GM12878 (cell line): Measurements from ENCODE around the gene RAP1GDS1. TPM values are rescaled to one million over a fixed set of nuclear protein-coding genes. Genes with fewer than 3 reads are reported as not detected.

Experiments
- ATAC-seq: fragments of 200-7000 bp; cut with Tn5 transposase; 3 replicates; pipeline ENCODE4 v1.9.1; 2020; ENCODE audit warnings: mild to moderate bottlenecking, moderate library complexity
- BruUV-seq: library from RNA; stranded (reverse); fragments of 400-500 nt; replicated peaks from 2 replicates; lab custom pipeline; 2021; lab: Mats Ljungman, UMichigan
- CTCF ChIA-PET: fragments of 300-600 bp; sonication (Branson Sonifier 250); formaldehyde crosslinking; extraction: SDS; loops from one replicate; lab custom pipeline; 2021; ENCODE audit warnings: inconsistent platforms; lab: Yijun Ruan, JAX
- POLR2A ChIA-PET: fragments of 350-600 bp; formaldehyde crosslinking; extraction: SDS; loops from one replicate; lab custom pipeline; 2021; ENCODE audit warnings: inconsistent platforms; lab: Charles Lee
- RAD21 ChIA-PET: fragments of 300-600 bp; sonication (Branson Sonifier 250); formaldehyde crosslinking; loops from one replicate; lab custom pipeline; 2023; ENCODE audit warnings: antibody characterized with exemption; ENCODE audit not compliant: unreplicated experiment; lab: Charles Lee
- SMC1A ChIA-PET: fragments of 300-600 bp; sonication (Branson Sonifier 250); formaldehyde crosslinking; loops from one replicate; lab custom pipeline; 2023; ENCODE audit not compliant: unreplicated experiment, uncharacterized antibody; lab: Charles Lee
- DNase-seq: peaks from one replicate; pipeline ENCODE4 v3.0.0-alpha.2; 2011; ENCODE audit warnings: low read depth, low spot score
- FAIRE-seq: peaks from 3 replicates; lab custom pipeline; 2011; peaks lifted over from hg19 to GRCh38; lab: Jason Lieb, UNC
- H2AFZ ChIP-seq: 2 replicates; pipeline ENCODE4 v1.6.0; 2011; ENCODE audit warnings: low read depth, low read length, control low read depth; ENCODE audit not compliant: control insufficient read depth
- H3K27ac ChIP-seq: 2 replicates; pipeline ENCODE4 v1.5.1; 2011; ENCODE audit warnings: control low read depth; ENCODE audit not compliant: control insufficient read depth, insufficient read depth
- H3K27me3 ChIP-seq, 2 experiments: replicated peaks in 1 of 2; 2 replicates each; pipeline versions ENCODE4 v1.6.0 to v1.6.1; 2011; ENCODE audit warnings: low read length in 1 of 2; ENCODE audit not compliant: control insufficient read depth in 2 of 2, insufficient read depth in 2 of 2
- H3K36me3 ChIP-seq, 2 experiments: 2 replicates each; pipeline ENCODE4 v1.5.1; 2011; ENCODE audit warnings: low read length in 1 of 2; ENCODE audit not compliant: control insufficient read depth in 2 of 2, insufficient read depth in 2 of 2
- H3K4me1 ChIP-seq: 2 replicates; pipeline ENCODE4 v1.6.1; 2011; ENCODE audit warnings: mild to moderate bottlenecking, low read length, moderate library complexity, mixed read lengths; ENCODE audit not compliant: control insufficient read depth, insufficient read depth
- H3K4me2 ChIP-seq: 2 replicates; pipeline ENCODE4 v1.6.0; 2011; ENCODE audit warnings: control low read depth; ENCODE audit not compliant: control insufficient read depth, insufficient read depth
- H3K4me3 ChIP-seq: fragments of 200-600 bp; sonication (generic); 2 replicates; pipeline ENCODE4 v1.5.1; 2016
- H3K79me2 ChIP-seq: 2 replicates; pipeline ENCODE4 v1.6.0; 2011; ENCODE audit warnings: low read length; ENCODE audit not compliant: control insufficient read depth, insufficient read depth
- H3K9ac ChIP-seq: 2 replicates; pipeline ENCODE4 v1.8.0; 2011; ENCODE audit warnings: low read length, control low read depth, mixed read lengths; ENCODE audit not compliant: control insufficient read depth, insufficient read depth
- H3K9me3 ChIP-seq: replicated peaks from 3 replicates; pipeline ENCODE4 v1.5.1; 2011; ENCODE audit warnings: mild to moderate bottlenecking, low read length; ENCODE audit not compliant: control insufficient read depth, insufficient read depth
- H4K20me1 ChIP-seq: 2 replicates; pipeline ENCODE4 v1.6.0; 2011; ENCODE audit not compliant: control insufficient read depth, insufficient read depth
- ESRRA ChIP-seq: IDR thresholded peaks from 2 replicates; pipeline ENCODE4 v1.6.1; 2012; ENCODE audit warnings: mild to moderate bottlenecking, low read length, improper control_type of control experiment
- JUNB ChIP-seq: IDR thresholded peaks from 2 replicates; pipeline ENCODE4 v1.6.1; 2016; ENCODE audit warnings: antibody characterized with exemption, mild to moderate bottlenecking
- LARP7 ChIP-seq: fragments of 450-650 bp; IDR thresholded peaks from 2 replicates; pipeline ENCODE4 v1.6.1; 2017; ENCODE audit warnings: mild to moderate bottlenecking
- MTA2 ChIP-seq: fragments of 450-650 bp; IDR thresholded peaks from 2 replicates; pipeline ENCODE4 v1.6.1; 2016; ENCODE audit warnings: low read depth, mild to moderate bottlenecking, moderate library complexity
- NBN ChIP-seq: fragments of 450-650 bp; IDR thresholded peaks from 2 replicates; pipeline ENCODE4 v1.6.1; 2016
- PML ChIP-seq: IDR thresholded peaks from 2 replicates; pipeline ENCODE4 v1.6.1; 2012; ENCODE audit warnings: low read length, inconsistent platforms
- SIX5 ChIP-seq: IDR thresholded peaks from 2 replicates; pipeline ENCODE4 v1.6.1; 2011; ENCODE audit warnings: mild to moderate bottlenecking, low read depth, low read length, moderate library complexity; ENCODE audit not compliant: severe bottlenecking
- SREBF2 ChIP-seq: IDR thresholded peaks from 2 replicates; pipeline ENCODE4 v1.6.1; 2012; ENCODE audit warnings: mild to moderate bottlenecking, low read length
- SRF ChIP-seq, 2 experiments: IDR thresholded peaks; 2 replicates each; pipeline ENCODE4 v1.6.1; 2011; ENCODE audit warnings: low read depth in 2 of 2, low read length in 2 of 2, mild to moderate bottlenecking in 1 of 2, moderate library complexity in 1 of 2
- TCF7 ChIP-seq: IDR thresholded peaks from 2 replicates; pipeline ENCODE4 v1.6.1; 2014; ENCODE audit warnings: antibody characterized with exemption, borderline replicate concordance
- ZNF217 ChIP-seq: fragments of 450-650 bp; IDR thresholded peaks from 2 replicates; pipeline ENCODE4 v1.6.1; 2017; ENCODE audit warnings: antibody characterized with exemption, mild to moderate bottlenecking
- ZNF622 ChIP-seq: fragments of 450-650 bp; IDR thresholded peaks from 2 replicates; pipeline ENCODE4 v1.6.1; 2017; ENCODE audit warnings: mild to moderate bottlenecking, inconsistent platforms
- ZSCAN29 ChIP-seq: fragments of 450-650 bp; IDR thresholded peaks from 2 replicates; pipeline ENCODE4 v1.6.1; 2017; ENCODE audit warnings: mild to moderate bottlenecking, moderate library complexity
- WGBS: methylation state at CpG from one replicate; pipeline ENCODE4 v1.1.6; 2016; ENCODE audit warnings: low lambda C conversion rate; ENCODE audit not compliant: insufficient replicate concordance, insufficient coverage; ENCODE audit errors: missing lambda C conversion rate; 5-methylcytosine and 5-hydroxymethylcytosine counted together
- in situ Hi-C: fragments of 300-500 bp; cut with MboI; formaldehyde crosslinking; loops from 9 replicates; pipeline ENCODE4 v1.14.3; 2018; ENCODE audit warnings: mixed read lengths
- intact Hi-C: fragments of 100-400 bp; cut with micrococcal nuclease; formaldehyde crosslinking; loops from one replicate; pipeline ENCODE4 v1.14.2; 2022; ENCODE audit not compliant: unreplicated experiment
- polyA plus RNA-seq, 11 experiments: library from polyadenylated mRNA; depleted of rRNA in 4 of 11; unstranded in 6 of 11; stranded (reverse) in 5 of 11; fragments of >200 nt; fragmentation: Nextera tagmentation in 4 of 11; fragmentation: Illumina TruSeq in 1 of 11; extraction: Ambion mirVana in 4 of 11; extraction: Trizol in 1 of 11; gene quantifications; 1 replicate in 1 of 11; 2 replicates in 10 of 11; pipeline versions ENCODE4 v1.2.1 to v1.2.3, GENCODE V29; 2011 to 2016; ENCODE audit warnings: inconsistent platforms in 2 of 11, missing spikeins in 2 of 11, low read depth in 1 of 11
- total RNA-seq, 4 experiments: library from RNA; depleted of rRNA in 3 of 4; stranded (reverse); fragments of >200 nt in 3 of 4; fragmentation: Illumina TruSeq in 1 of 4; extraction: Trizol in 1 of 4; gene quantifications; 2 replicates each; pipeline versions ENCODE4 v1.2.1 to v1.2.3, GENCODE V29; 2013 to 2021
- TF ChIP-seq, protein P1 (sequence below): fragments of 450-650 bp; IDR thresholded peaks from 2 replicates; pipeline ENCODE4 v1.6.1; 2017; ENCODE audit warnings: mild to moderate bottlenecking, low read depth, inconsistent platforms; ENCODE audit not compliant: poor library complexity, severe bottlenecking
- TF ChIP-seq, protein P2 (sequence below): IDR thresholded peaks from 2 replicates; pipeline ENCODE4 v1.6.1; 2011; ENCODE audit warnings: mild to moderate bottlenecking, low read depth, low read length, moderate library complexity; ENCODE audit not compliant: insufficient replicate concordance
- TF ChIP-seq, protein P3 (sequence below): fragments of 450-650 bp; IDR thresholded peaks from 2 replicates; pipeline ENCODE4 v1.6.1; 2017; ENCODE audit warnings: antibody characterized with exemption, mild to moderate bottlenecking, moderate library complexity
- TF ChIP-seq, protein P4 (sequence below): IDR thresholded peaks from 2 replicates; pipeline ENCODE4 v1.6.1; 2012; ENCODE audit warnings: low read depth, low read length, improper control_type of control experiment

RAP1GDS1 gene
- total and polyA plus RNA-seq, 10 of the 15 experiments (the other 5 are each of a cell fraction or from before 2014, with no cell fraction given), result 12.0 to 30.5 (median 20.7) TPM

DNA sequence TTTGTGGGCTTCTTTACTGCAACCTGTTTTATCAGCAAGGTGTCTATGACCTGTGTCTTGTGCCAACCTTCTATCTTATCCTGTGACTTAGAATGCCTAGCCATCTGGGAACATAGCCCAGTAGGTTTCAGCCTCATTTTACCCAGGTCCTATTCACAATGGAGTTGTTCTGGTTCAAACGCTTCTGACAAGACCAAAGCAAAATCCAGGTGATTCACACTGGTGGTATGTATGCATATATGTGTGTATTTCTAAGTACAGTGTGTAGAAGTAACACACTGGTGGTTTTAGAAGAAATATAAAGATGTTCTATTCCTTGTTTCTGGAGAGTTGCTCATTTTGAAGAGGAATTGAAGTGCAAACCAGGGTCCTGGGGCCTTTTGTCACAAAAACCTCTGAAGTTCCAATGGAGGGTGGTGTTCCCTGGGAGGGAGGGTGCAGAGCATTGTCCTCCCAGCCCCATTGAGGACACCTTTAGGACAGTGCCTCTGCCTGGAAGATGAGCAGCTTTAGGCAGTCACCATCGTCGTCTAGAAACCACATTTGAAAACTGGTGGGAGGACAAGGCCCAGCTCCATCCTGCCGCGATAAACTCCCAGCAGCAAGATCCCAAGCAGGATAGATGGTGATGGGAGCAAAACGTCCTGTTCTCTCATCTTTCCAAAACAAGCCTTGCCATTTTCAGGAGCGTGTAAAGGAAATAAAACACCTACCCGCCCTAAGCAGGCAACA is 205.8 kb downstream of the RAP1GDS1 start:
- ChIA-PET SMC1A (interaction anchor here (0.7 to 3.4 kb wide), 34 partner anchors 12 to 994 kb away, joined by 3 to 37 read pairs (median 4); partner anchors contain the start of gene EIF4E), RAD21 (interaction anchor here (0.7 to 2.6 kb wide), 28 partner anchors 12 to 996 kb away, joined by 3 to 17 read pairs (median 6); partner anchors contain the start of genes METAP1 and TSPAN5), CTCF (interaction anchor here (0.7 to 3.3 kb wide), 43 partner anchors 9 to 937 kb away, joined by 3 to 25 read pairs (median 5); partner anchors contain the start of genes EIF4E, METAP1 and STPG2), POLR2A (interaction anchor here (1.0 to 1.1 kb wide), 2 partner anchors 18 to 173 kb away, joined by 4 to 6 read pairs; no protein-coding TSS in a partner anchor)
- no peak for DNase-seq
- 25% methylated on average over 8 of the region's 8 CpGs for WGBS
- no peak overlapping the region for H3K9ac ChIP-seq
- FAIRE-seq, result no peak
- H3K4me3 ChIP-seq, result no peak overlapping the region
- H3K27me3 ChIP-seq, result peaks cover 0 to 2% of the 10 kb centered on the region in 2 experiments; a peak in 1 of 4 replicates
- intact Hi-C loops (loop anchor here (2.0 to 5.0 kb wide), 4 partner anchors 315 to 938 kb away; no protein-coding TSS in a partner anchor), in situ Hi-C loops (loop anchor here (25.0 kb wide), 1 partner anchor 945 kb away; no protein-coding TSS in a partner anchor)
- no peak overlapping the region for H3K4me2 ChIP-seq
- no peaks in the 10 kb centered on the region; the same call in 2 of the 3 replicates for H3K9me3 ChIP-seq
- no peaks in the 10 kb centered on the region for H4K20me1 ChIP-seq
- H3K4me1 ChIP-seq, result no peaks in the 10 kb centered on the region
- H3K27ac ChIP-seq, result no peak overlapping the region
- no peaks in the 10 kb centered on the region for H3K79me2 ChIP-seq
- no peak overlapping the region for H2AFZ ChIP-seq
- no peaks in the 10 kb centered on the region for H3K36me3 ChIP-seq
- peak; percentile 28 for ATAC-seq
- BruUV-seq, result no TSS peak
- TF ChIP-seq TCF7 (no peak), SREBF2 (no peak), MTA2 (no peak), SRF (IDR thresholded peaks at IDR 0.05; ENCODE audit: low read depth in 2 of 2, low read length in 2 of 2) (no peak), ZNF217 (no peak), PML (no peak), ZSCAN29 (no peak), NBN (no peak), JUNB (no peak), SIX5 (no peak), LARP7 (no peak), ESRRA (no peak), ZNF622 (no peak)
- TF ChIP-seq, protein P1, sequence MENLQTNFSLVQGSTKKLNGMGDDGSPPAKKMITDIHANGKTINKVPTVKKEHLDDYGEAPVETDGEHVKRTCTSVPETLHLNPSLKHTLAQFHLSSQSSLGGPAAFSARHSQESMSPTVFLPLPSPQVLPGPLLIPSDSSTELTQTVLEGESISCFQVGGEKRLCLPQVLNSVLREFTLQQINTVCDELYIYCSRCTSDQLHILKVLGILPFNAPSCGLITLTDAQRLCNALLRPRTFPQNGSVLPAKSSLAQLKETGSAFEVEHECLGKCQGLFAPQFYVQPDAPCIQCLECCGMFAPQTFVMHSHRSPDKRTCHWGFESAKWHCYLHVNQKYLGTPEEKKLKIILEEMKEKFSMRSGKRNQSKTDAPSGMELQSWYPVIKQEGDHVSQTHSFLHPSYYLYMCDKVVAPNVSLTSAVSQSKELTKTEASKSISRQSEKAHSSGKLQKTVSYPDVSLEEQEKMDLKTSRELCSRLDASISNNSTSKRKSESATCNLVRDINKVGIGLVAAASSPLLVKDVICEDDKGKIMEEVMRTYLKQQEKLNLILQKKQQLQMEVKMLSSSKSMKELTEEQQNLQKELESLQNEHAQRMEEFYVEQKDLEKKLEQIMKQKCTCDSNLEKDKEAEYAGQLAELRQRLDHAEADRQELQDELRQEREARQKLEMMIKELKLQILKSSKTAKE, result no peak
- TF ChIP-seq, protein P2, sequence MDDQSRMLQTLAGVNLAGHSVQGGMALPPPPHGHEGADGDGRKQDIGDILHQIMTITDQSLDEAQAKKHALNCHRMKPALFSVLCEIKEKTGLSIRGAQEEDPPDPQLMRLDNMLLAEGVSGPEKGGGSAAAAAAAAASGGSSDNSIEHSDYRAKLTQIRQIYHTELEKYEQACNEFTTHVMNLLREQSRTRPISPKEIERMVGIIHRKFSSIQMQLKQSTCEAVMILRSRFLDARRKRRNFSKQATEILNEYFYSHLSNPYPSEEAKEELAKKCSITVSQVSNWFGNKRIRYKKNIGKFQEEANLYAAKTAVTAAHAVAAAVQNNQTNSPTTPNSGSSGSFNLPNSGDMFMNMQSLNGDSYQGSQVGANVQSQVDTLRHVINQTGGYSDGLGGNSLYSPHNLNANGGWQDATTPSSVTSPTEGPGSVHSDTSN, result no peak
- TF ChIP-seq, protein P3, sequence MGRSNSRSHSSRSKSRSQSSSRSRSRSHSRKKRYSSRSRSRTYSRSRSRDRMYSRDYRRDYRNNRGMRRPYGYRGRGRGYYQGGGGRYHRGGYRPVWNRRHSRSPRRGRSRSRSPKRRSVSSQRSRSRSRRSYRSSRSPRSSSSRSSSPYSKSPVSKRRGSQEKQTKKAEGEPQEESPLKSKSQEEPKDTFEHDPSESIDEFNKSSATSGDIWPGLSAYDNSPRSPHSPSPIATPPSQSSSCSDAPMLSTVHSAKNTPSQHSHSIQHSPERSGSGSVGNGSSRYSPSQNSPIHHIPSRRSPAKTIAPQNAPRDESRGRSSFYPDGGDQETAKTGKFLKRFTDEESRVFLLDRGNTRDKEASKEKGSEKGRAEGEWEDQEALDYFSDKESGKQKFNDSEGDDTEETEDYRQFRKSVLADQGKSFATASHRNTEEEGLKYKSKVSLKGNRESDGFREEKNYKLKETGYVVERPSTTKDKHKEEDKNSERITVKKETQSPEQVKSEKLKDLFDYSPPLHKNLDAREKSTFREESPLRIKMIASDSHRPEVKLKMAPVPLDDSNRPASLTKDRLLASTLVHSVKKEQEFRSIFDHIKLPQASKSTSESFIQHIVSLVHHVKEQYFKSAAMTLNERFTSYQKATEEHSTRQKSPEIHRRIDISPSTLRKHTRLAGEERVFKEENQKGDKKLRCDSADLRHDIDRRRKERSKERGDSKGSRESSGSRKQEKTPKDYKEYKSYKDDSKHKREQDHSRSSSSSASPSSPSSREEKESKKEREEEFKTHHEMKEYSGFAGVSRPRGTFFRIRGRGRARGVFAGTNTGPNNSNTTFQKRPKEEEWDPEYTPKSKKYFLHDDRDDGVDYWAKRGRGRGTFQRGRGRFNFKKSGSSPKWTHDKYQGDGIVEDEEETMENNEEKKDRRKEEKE, result no peak
- TF ChIP-seq, protein P4, sequence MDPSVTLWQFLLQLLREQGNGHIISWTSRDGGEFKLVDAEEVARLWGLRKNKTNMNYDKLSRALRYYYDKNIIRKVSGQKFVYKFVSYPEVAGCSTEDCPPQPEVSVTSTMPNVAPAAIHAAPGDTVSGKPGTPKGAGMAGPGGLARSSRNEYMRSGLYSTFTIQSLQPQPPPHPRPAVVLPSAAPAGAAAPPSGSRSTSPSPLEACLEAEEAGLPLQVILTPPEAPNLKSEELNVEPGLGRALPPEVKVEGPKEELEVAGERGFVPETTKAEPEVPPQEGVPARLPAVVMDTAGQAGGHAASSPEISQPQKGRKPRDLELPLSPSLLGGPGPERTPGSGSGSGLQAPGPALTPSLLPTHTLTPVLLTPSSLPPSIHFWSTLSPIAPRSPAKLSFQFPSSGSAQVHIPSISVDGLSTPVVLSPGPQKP, result no peak
